ENCODE measurements around the gene VRK3. TPM values are rescaled to one million over a fixed set of nuclear protein-coding genes. Genes with fewer than 3 reads are reported as not detected.

VRK3 gene
- total and polyA plus RNA-seq, 2 donors (not counting 3 experiments of a cell fraction or from before 2014, with no cell fraction given) = 20.4 to 36.0 TPM

- Histone ChIP-seq H3K9me1 (replicated peaks; ENCODE audit: control insufficient read depth, extremely low read depth, insufficient read depth, low read length) (no peaks in the 10 kb centered on the region), H3K4me1 (ENCODE audit: control insufficient read depth, extremely low read depth, insufficient read depth, low read length) (peaks cover 8% of the 10 kb centered on the region), H3K4me2 (ENCODE audit: insufficient read depth, low read length) (no peak overlapping the region), H2AFZ (ENCODE audit: low read depth, low read length) (no peak overlapping the region), H3K9ac (replicated peaks; ENCODE audit: extremely low read depth, insufficient read depth, low read length) (no peak overlapping the region), H3K79me2 (ENCODE audit: control insufficient read depth, insufficient read depth, low read length) (no peaks in the 10 kb centered on the region), H3K36me3 (ENCODE audit: control insufficient read depth in 2 of 2, extremely low read depth in 1 of 2, insufficient read depth in 2 of 2, low read length in 2 of 2) (peaks cover 4 to 65% of the 10 kb centered on the region in 2 experiments), H3K27me3 (ENCODE audit: control insufficient read depth in 2 of 2, insufficient read depth in 2 of 2, low read length in 2 of 2) (no peaks in the 10 kb centered on the region), H4K20me1 (replicated peaks; ENCODE audit: control insufficient read depth, extremely low read depth, insufficient read depth, low read length) (no peaks in the 10 kb centered on the region), H3K4me3 (replicated peaks in 1 of 3; ENCODE audit: insufficient read depth in 1 of 3, low read depth in 1 of 3, low read length in 3 of 3) (no peak overlapping the region), H3K9me3 (replicated peaks; ENCODE audit: control insufficient read depth, insufficient read depth, low read length) (no peaks in the 10 kb centered on the region), H3K27ac (ENCODE audit: insufficient read depth, low read depth, low read length) (no peak overlapping the region)
- intact Hi-C loops (cut with micrococcal nuclease) = no loop called here
- no TSS peak for BruUV-seq (replicated peaks)
- FAIRE-seq = no peak
- dilution Hi-C loops (cut with MboI; ENCODE audit: extremely low pct_ligation_motif_present, low sequenced_read_pairs) = no loop called here
- ChIA-PET POLR2A (no interaction called here), CTCF (interaction anchor here (0.9 to 1.3 kb wide), 2 partner anchors 17 to 22 kb away, joined by 3 to 4 read pairs; partner anchors contain the start of genes VRK3 and ZNF473)
- TF ChIP-seq POLR2AphosphoS5 (IDR thresholded peaks at IDR 0.05; ENCODE audit: insufficient read depth, low read depth, low read length) (no peak), FOS (IDR thresholded peaks at IDR 0.05; ENCODE audit: borderline replicate concordance, insufficient read depth, low read length) (no peak), POLR2A (IDR thresholded peaks at IDR 0.05; ENCODE audit: low read depth, low read length) (no peak), CTCF (IDR thresholded peaks at IDR 0.05; ENCODE audit: extremely low read depth in 1 of 2, insufficient read depth in 1 of 2, low read depth in 1 of 2, low read length in 2 of 2) (no peak), MYC (IDR thresholded peaks at IDR 0.05; ENCODE audit: low read depth, low read length) (no peak), GATA2 (IDR thresholded peaks at IDR 0.05; ENCODE audit: insufficient read depth, insufficient read length, low read depth, low read length) (no peak), JUN (IDR thresholded peaks at IDR 0.05; ENCODE audit: borderline replicate concordance, insufficient read depth, insufficient read length, low read depth) (no peak), EZH2 (IDR thresholded peaks at IDR 0.05; ENCODE audit: borderline replicate concordance, low read depth, low read length, severe bottlenecking) (no peak)
- TF ChIP-seq, protein P1, sequence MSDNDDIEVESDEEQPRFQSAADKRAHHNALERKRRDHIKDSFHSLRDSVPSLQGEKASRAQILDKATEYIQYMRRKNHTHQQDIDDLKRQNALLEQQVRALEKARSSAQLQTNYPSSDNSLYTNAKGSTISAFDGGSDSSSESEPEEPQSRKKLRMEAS (IDR thresholded peaks at IDR 0.05; ENCODE audit: insufficient read depth, insufficient read length) = no peak
- DNase-seq (ENCODE audit: low read depth, low spot score) = no peak
These were observed 21.9 kb downstream of the VRK3 start for GRCh38 chr19:50003254-50003788.

Measured in endothelial cell of umbilical vein (primary cell).